Measurements from ENCODE around the gene LMOD2.

DNA sequence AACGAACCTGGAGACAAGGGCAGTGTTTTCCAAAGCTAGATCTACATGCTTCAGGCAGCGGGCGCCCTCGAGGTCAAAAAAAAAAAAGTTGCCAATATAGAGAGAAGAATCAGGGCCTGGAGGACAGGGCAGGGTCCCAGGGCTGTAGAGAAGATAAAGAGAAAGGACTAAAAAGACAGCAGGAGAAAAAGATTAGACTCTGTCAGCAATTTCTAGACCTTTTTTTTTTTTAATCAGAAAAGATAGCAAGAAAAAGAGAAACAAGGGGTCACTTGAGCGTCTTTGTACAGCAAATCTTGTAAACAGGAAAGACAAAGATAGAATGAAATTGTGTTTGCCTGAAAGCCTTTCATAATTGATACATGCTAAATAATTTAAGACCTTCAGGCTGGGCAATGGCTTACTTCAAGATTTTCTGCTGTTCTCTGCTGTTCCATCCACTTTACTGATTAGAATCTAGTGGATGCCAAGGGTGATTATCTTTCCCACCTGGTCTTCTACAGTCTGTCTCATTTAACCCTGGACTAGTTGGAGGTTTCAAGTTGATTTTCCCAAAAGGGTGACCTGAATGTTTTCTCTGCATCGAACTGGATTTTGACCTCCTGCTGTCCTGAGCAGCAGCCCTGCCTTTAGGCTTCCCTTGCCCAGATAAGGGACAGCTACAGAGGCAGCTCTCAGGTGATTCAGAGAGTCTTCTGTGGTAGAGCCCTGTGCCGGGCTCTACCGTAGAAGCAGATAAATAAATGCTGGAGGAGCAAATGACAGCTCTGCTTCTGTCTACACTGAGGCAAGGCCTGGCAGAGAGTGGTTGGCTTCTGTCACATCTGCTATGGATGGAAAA lies 5.1 kb downstream of the LMOD2 start:
- TF ChIP-seq POLR2AphosphoS5 (IDR thresholded peaks at IDR 0.05; ENCODE audit: insufficient read depth, low read depth, low read length): no peak
- TF ChIP-seq, protein P1, sequence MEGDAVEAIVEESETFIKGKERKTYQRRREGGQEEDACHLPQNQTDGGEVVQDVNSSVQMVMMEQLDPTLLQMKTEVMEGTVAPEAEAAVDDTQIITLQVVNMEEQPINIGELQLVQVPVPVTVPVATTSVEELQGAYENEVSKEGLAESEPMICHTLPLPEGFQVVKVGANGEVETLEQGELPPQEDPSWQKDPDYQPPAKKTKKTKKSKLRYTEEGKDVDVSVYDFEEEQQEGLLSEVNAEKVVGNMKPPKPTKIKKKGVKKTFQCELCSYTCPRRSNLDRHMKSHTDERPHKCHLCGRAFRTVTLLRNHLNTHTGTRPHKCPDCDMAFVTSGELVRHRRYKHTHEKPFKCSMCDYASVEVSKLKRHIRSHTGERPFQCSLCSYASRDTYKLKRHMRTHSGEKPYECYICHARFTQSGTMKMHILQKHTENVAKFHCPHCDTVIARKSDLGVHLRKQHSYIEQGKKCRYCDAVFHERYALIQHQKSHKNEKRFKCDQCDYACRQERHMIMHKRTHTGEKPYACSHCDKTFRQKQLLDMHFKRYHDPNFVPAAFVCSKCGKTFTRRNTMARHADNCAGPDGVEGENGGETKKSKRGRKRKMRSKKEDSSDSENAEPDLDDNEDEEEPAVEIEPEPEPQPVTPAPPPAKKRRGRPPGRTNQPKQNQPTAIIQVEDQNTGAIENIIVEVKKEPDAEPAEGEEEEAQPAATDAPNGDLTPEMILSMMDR (IDR thresholded peaks at IDR 0.05; ENCODE audit: extremely low read depth in 1 of 2, insufficient read depth in 1 of 2, low read depth in 1 of 2, low read length in 2 of 2): no peak
- TF ChIP-seq POLR2A (IDR thresholded peaks at IDR 0.05; ENCODE audit: low read depth, low read length): no peak
- TF ChIP-seq, protein P2, sequence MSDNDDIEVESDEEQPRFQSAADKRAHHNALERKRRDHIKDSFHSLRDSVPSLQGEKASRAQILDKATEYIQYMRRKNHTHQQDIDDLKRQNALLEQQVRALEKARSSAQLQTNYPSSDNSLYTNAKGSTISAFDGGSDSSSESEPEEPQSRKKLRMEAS (IDR thresholded peaks at IDR 0.05; ENCODE audit: insufficient read depth, insufficient read length): no peak
- no peak for TF ChIP-seq MYC (IDR thresholded peaks at IDR 0.05; ENCODE audit: low read depth, low read length)
- TF ChIP-seq EZH2 (IDR thresholded peaks at IDR 0.05; ENCODE audit: borderline replicate concordance, low read depth, low read length, severe bottlenecking): no peak
